Large intestine (tissue), 3 donors: ENCODE results near the gene RGS6. TPM values are rescaled to one million over a fixed set of nuclear protein-coding genes. Genes with fewer than 3 reads are reported as not detected.

ENCODE experiments used
- DNase-seq, 2 donors: peaks; one replicate each; pipeline versions ENCODE4 v3.0.0 to v3.0.0-alpha.2; 2013
- H3K27ac ChIP-seq: one replicate; pipeline ENCODE4 v1.5.1; 2013; ENCODE audit warnings: low read length
- H3K27me3 ChIP-seq: 2 replicates; pipeline ENCODE4 v1.6.1; 2013; ENCODE audit warnings: low read length; ENCODE audit not compliant: control insufficient read depth, insufficient read depth
- H3K36me3 ChIP-seq: 2 replicates; pipeline ENCODE4 v1.6.1; 2013; ENCODE audit warnings: low read length; ENCODE audit not compliant: control insufficient read depth, insufficient read depth
- H3K4me1 ChIP-seq: one replicate; pipeline ENCODE4 v1.6.1; 2013; ENCODE audit warnings: low read length; ENCODE audit not compliant: control insufficient read depth, insufficient read depth
- H3K4me3 ChIP-seq: one replicate; pipeline ENCODE4 v1.5.1; 2013; ENCODE audit warnings: low read length
- H3K9me3 ChIP-seq: one replicate; pipeline ENCODE4 v1.6.1; 2013; ENCODE audit warnings: mild to moderate bottlenecking, low read depth, low read length, moderate library complexity; ENCODE audit not compliant: control insufficient read depth
- WGBS: methylation state at CpG from one replicate; pipeline ENCODE4 v1.1.5; 2013; ENCODE audit warnings: low lambda C conversion rate; ENCODE audit not compliant: insufficient coverage; 5-methylcytosine and 5-hydroxymethylcytosine counted together
- polyA plus RNA-seq: library from polyadenylated mRNA; unstranded; fragments of 120-200 nt; gene quantifications from one replicate; pipeline ENCODE4 v1.2.1, GENCODE V29; 2013

RGS6 gene
- polyA plus RNA-seq, 1 donor = 2.7 TPM

DNA sequence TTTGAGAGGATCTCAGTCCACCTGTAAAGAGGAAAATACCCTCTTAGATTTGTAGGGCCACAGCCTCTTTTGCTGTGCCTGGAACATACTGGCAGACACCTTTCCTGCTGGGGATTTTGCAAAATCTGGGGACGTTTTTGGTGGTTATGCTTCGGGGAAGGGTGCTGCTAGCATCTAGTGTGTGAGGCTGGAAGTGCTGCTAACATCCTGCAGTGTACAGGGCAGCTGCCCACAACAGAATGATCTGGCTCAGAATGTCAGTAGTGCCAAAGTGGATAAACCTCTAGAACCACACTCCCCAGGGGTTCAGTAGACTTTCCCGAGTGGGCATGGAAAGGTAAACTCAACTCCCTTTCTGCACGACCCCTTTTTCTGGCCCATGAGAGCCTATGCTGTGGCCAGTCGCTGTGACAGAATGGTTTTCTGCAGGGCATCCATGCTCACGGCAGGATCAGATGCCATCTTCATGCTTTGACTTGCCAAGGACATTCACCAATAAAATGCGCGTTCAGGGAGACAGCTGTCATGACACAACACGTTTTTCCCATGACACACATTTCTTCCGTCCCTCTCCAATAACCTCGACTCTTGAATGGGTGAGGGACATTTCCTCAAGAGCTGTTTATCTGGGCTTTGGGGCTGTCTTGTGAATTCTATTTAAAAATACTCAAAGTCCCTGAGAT is 240.9 kb downstream of the RGS6 start:
- no peak for DNase-seq
- H3K27me3 ChIP-seq = no peaks in the 10 kb centered on the region
- no peak overlapping the region for H3K4me3 ChIP-seq
- no peak overlapping the region for H3K27ac ChIP-seq
- H3K36me3 ChIP-seq = no peaks in the 10 kb centered on the region
- no peaks in the 10 kb centered on the region for H3K4me1 ChIP-seq
- 100% methylated on average over 1 of the region's 11 CpGs for WGBS
- no peaks in the 10 kb centered on the region for H3K9me3 ChIP-seq

DNA sequence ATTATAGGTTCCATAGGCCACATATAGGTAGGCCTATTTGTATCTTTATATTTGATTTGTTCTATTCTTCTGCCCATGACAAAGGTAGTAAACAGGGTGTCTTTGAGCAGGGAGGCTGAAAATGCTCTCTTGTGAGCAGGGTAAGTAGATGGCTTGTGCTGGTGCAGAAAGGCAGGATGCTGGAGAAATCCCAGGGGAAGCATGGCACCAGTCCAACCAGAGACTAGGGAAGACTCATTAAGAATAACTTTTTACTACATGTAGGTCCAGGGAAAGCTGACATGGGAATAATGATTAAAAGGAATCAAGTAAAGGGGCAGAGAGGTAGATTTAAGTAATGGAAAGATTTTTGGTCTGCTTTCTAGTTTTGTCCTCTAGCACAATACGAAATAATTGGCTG is 245.0 kb downstream of the RGS6 start:
- no peaks in the 10 kb centered on the region for H3K4me1 ChIP-seq
- no peak overlapping the region for H3K27ac ChIP-seq
- no peaks in the 10 kb centered on the region for H3K36me3 ChIP-seq
- no peaks in the 10 kb centered on the region for H3K27me3 ChIP-seq
- 100% methylated on average over 1 of the region's 1 CpG for WGBS
- H3K4me3 ChIP-seq = no peak overlapping the region
- no peak for DNase-seq
- H3K9me3 ChIP-seq = no peaks in the 10 kb centered on the region

DNA sequence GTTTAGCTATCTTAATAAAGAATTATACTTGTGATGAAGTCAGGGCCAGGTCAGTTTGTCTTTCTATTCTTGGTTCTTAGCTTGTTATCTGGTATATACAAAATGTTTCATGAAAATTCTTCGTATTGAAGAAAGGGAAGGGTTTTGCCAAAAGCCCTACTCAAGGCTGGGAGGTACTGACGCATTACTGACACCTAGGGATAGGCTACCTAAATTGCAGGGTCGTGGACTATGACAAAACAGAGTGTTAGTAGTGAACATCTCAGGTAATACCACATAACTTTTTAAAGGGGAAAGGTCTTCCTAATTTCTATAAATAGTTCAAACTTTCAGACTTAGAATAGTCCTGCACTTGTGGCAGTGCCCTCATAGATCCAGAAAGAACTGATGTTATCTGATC is 246.3 kb downstream of the RGS6 start:
- DNase-seq = no peak
- Histone ChIP-seq H3K9me3 (no peaks in the 10 kb centered on the region), H3K4me3 (no peak overlapping the region), H3K27me3 (no peaks in the 10 kb centered on the region), H3K36me3 (no peaks in the 10 kb centered on the region), H3K27ac (no peak overlapping the region), H3K4me1 (no peaks in the 10 kb centered on the region)
- WGBS = 0% methylated on average over 1 of the region's 3 CpGs

DNA sequence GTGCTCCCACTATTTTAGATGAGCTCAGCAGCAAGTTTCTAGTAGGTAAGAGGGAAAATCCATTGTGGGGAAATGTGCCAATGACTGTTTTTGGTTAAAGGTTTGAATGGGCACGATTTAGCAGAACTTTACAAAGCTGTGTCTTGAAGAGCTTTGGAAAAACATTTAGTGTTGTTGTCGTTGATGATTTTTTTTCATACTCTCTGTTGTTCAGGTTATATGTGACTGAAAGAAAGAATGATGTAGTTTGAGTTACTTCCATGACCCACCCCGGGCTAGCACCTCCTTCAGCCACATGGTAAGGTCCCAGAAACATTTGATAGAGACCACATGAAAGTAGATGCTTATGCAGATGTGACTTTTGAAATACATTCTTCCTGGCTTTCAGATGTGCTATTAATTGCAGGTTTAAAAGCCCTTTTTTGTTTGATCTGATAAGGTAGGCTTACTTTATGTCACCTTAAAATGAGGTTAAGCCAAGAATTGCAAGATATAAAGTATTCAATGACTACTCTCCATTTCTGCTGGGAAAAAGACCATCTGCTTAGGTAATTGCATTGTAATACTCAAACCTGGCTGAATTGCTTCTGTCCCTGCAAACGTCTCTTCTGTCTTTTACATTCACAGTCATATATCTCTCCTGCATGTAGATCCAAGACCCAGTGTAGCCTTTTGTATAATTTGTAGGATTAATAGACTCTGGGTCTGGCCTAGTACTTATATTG is 250.6 kb downstream of the RGS6 start:
- Histone ChIP-seq H3K9me3 (no peaks in the 10 kb centered on the region), H3K27me3 (no peaks in the 10 kb centered on the region), H3K36me3 (no peaks in the 10 kb centered on the region), H3K4me1 (no peaks in the 10 kb centered on the region), H3K4me3 (no peak overlapping the region), H3K27ac (no peak overlapping the region)
- DNase-seq = no peak
- no CpG with 5 or more reads among the region's 4 CpGs for WGBS

DNA sequence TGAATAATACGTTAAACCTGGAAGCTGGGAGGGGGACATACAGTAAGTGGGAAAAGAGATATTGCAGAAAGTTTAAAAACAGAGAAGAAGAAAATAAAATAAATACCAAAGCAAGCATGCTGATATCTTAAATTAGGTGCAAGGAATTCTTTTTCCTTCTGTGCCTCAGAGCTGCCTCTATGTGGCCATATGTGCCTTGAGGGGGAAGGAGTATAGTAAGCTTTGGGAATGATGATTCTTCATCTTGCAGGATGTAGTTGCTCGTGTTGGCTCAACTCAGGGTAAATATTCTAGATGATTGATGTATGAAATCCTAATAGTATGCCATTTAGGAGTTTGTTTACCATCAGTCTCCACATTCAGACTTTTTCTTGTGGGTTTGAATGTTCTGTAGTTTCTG is 251.4 kb downstream of the RGS6 start:
- no peak for DNase-seq
- WGBS = no CpG with 5 or more reads among the region's 2 CpGs

DNA sequence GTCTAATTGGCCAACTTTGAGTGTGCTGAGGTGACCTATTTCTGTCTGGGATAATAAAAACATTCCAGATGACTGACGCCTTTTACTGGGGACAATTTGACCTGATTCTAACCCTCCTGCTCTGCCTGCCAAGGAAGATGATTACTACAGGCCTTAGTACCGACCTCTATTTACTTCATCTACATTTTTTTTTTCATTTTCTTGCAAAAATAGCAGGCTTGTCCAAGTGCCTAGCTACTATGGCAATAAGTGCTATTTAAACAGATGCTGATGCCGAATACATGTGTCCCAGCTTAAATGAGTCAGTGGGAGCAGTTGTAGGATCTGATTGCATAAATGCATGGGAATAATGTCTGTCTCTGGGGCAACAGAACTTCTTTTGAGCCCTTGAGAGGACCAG is 254.3 kb downstream of the RGS6 start:
- H3K4me1 ChIP-seq = no peaks in the 10 kb centered on the region
- no peaks in the 10 kb centered on the region for H3K9me3 ChIP-seq
- DNase-seq = peak; percentile 4 to 18
- H3K27me3 ChIP-seq = no peaks in the 10 kb centered on the region
- WGBS = 15% methylated on average over 2 of the region's 3 CpGs
- H3K27ac ChIP-seq = no peak overlapping the region
- no peaks in the 10 kb centered on the region for H3K36me3 ChIP-seq
- H3K4me3 ChIP-seq = no peak overlapping the region

More for the DNA sequence above, 251.4 kb downstream of the RGS6 start:
- Histone ChIP-seq H3K9me3 (no peaks in the 10 kb centered on the region), H3K27me3 (no peaks in the 10 kb centered on the region), H3K27ac (no peak overlapping the region), H3K4me1 (no peaks in the 10 kb centered on the region), H3K36me3 (no peaks in the 10 kb centered on the region), H3K4me3 (no peak overlapping the region)

DNA sequence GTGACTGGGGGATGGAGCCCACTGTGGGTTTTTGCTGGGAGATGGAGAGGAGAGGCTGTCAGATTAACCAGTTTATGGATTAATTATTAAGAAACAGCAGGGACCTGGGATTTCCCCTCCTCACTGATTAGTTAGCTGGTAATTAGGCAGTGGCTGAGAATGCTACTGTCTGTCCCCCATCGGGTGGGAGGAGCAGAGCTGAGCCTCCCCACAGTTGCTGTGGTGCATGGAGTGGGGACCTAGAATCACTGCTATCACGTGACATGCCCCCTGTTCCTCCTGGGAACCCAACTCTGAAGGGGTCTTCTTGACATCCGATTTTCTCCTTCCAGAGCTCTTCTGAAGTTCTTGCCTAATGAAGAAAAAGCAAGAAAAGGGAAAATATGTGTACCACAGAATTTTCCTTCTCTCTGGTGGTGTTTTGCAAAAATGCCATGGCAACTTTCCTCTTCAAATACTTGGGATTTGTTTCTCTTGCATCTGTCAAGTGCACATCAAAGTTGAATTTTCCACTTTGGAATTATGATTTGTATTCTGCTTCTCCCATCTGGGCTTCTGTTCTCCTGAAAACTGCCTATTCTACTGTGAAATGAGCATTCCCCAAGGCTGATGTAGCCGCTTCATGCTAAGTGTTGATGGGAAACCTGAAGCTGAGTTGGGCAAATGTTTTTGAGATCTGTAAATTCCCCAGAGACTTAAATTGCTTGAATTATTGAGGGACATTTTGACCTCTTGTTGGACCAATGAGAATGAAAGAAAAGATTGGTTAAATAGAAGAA is 264.2 kb downstream of the RGS6 start:
- H3K27me3 ChIP-seq = no peaks in the 10 kb centered on the region
- no peak for DNase-seq
- H3K36me3 ChIP-seq = no peaks in the 10 kb centered on the region
- no peaks in the 10 kb centered on the region for H3K9me3 ChIP-seq
- H3K27ac ChIP-seq = no peak overlapping the region
- H3K4me3 ChIP-seq = no peak overlapping the region
- WGBS = no CpG with 5 or more reads among the region's 4 CpGs
- H3K4me1 ChIP-seq = no peaks in the 10 kb centered on the region

DNA sequence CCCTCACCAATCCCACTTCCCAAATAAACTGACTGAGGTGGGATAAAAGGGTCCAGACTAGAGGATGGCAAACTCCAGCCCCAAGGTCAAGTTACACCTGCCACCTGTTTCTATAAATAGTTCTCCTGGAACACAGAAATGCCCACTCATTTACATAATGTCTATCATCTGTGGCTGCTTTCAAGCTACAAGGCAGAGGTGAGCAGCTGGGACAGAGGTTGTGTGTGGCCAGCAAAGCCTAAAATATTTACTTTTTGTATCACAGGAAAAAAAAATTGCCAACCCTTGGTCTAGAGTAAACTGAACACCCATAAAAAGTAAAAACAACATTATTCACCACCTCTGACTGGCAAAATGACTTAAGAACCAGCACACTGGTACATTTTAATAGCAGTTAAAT is 269.4 kb downstream of the RGS6 start:
- no peak for DNase-seq
- no peaks in the 10 kb centered on the region for H3K9me3 ChIP-seq
- H3K36me3 ChIP-seq = no peaks in the 10 kb centered on the region
- no peak overlapping the region for H3K4me3 ChIP-seq
- no peaks in the 10 kb centered on the region for H3K4me1 ChIP-seq
- H3K27me3 ChIP-seq = no peaks in the 10 kb centered on the region
- no peak overlapping the region for H3K27ac ChIP-seq

DNA sequence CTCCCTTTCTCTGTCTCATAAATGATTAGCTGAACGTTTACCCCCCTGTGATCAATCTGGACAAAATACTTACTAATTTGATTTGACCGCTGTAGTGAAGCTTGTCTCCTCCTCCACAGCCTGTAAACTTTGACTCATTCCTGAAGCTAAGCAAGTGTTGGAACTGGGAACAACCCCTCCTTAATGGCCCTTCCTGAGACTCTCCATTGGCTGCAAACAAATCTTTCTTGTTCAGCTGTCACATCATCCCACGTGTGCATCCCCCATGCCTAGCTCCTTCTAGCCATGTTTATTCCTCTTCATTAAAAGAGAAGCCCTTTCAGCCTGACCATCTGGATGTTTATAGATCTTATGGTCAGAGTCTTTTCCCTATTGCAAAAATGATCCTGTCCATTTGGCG is 281.2 kb downstream of the RGS6 start:
- H3K4me3 ChIP-seq = no peak overlapping the region
- DNase-seq = no peak
- H3K36me3 ChIP-seq = no peaks in the 10 kb centered on the region
- no peak overlapping the region for H3K27ac ChIP-seq
- H3K4me1 ChIP-seq = no peaks in the 10 kb centered on the region
- H3K9me3 ChIP-seq = no peaks in the 10 kb centered on the region
- no CpG with 5 or more reads among the region's 4 CpGs for WGBS
- H3K27me3 ChIP-seq = no peaks in the 10 kb centered on the region

DNA sequence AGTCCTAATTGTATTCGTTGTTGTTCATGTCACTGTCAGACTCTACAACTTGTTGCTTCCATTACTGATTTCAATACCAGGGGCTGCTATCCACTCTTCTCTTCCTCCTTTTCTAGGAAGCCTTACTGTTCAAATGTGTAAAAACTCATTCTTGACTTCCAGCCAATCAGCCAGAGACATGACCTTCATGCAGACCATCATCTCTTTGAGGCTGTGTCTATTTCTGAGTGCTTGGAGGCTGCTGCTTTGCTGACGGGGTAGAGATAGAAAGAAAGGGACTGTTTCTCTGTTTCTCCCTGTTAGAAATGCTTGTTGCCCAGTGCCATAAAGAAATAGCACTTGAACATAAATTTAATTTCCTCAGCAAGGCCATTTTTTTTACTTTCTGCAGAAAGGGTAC is 282.9 kb downstream of the RGS6 start:
- Histone ChIP-seq H3K27ac (no peak overlapping the region), H3K4me3 (no peak overlapping the region), H3K27me3 (no peaks in the 10 kb centered on the region), H3K36me3 (no peaks in the 10 kb centered on the region), H3K4me1 (no peaks in the 10 kb centered on the region), H3K9me3 (no peaks in the 10 kb centered on the region)
- no peak for DNase-seq
- no CpG with 5 or more reads among the region's 2 CpGs for WGBS
